ENCODE measurements around the gene KCNAB2.

Gene KCNAB2

GRCh38 chr1:6045561-6045960, at the start of gene KCNAB2:
Gene KCNAB2 (plus strand): TSS chr1:6045888. CDS start chr1:6051537, 5,649 bp downstream.
- DNase-seq = no peak

GRCh38 chr1:5996641-5997270, 48.9 kb upstream of the KCNAB2 start:
- DNase-seq = no peak

- DNase-seq = no peak
Observed at GRCh38 chr1:5997316-5997715, 48.4 kb upstream of the KCNAB2 start.

GRCh38 chr1:5998051-5998905, 47.4 kb upstream of the KCNAB2 start:
- no peak for DNase-seq

DNA sequence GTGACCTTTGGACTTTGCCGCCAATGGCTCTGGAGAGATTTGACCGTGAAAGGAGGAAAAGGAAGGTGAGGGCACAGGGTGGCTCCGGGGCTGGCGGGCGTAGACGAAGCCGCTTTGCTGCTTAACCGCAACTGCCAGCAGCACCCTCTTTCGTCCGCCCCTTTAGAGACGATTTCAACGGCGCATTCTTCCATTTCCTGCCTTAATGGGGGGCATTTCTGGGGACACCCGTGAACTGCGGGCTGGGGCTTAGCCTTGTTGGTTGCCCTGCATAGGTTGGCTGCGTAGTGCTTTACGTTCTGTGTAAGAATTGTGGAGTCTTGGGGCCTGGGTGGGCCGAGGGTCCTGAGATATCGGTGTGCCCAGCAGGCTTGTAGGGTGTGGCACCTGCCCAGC, 46.8 kb upstream of the KCNAB2 start:
- DNase-seq = no peak

GRCh38 chr1:5999711-6000443, 45.8 kb upstream of the KCNAB2 start:
- no peak for DNase-seq

- no peak for DNase-seq
Observed at GRCh38 chr1:6000444-6001288, 45.0 kb upstream of the KCNAB2 start.

DNA sequence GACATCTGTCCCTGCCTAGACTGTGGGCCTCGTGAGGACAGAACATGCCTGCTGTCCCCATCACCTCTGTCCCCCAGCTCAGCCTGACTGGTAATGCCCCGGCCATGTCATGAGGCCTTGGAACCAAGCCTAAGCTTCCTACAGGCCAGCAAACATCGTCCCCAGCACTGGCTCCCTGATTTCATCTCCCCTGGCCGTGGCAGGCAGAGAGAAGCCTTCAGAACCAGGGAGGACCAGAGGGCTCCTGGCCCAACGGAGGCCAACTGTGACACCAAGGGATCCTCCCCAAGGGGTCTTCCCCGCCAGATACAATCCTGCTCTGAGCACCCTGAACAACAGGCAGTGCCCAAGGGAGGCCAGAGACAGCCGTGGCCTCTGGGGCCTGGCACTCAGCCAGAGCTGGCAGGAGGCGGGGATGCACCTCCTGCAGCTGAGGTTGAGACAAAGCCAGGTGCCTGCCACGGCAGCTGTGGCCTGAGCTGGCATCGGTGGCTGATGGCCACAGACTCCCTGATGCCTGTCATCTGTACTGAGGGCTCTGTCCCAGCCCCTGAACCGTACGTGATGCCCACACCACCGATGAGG, 43.6 kb upstream of the KCNAB2 start:
- DNase-seq = no peak

DNA sequence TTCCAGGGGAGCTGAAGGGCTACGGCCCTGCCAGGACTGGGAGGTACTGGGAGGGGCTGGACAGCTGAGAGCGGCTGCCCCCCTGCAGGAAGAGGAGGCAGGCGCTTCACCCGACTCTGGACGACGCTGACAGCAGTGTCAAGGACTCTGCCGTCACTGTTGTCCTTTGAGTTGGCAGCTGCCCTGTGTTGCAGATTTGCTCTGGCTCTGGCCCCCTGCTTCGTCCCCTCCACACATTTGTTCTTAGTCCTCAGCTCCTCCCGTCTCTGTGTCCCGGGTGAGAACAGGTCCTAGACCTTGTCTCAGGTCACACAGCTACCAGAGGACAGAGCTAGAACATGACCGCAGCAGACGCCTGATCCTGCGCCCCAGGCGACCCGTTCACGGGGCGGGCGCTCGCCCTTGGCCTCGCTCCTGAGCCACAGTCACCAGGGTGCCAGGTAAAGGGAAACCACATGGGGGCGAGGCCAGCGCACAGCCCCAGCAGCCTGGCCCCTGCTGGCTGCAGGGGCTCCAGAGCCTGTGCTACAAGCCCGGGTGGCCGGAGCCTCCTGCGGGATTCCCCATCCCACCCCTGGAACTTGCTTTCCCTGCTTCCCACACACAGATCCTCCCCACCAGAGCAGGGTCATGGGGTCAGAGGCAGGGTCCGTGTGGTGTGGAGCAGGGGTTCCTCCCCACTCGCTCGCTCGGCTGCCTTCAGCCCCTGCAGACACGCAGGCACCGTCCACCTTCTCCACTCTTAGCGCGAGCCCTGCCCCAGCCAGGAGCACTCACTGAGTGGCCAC, 42.8 kb upstream of the KCNAB2 start:
- no peak for DNase-seq

DNA sequence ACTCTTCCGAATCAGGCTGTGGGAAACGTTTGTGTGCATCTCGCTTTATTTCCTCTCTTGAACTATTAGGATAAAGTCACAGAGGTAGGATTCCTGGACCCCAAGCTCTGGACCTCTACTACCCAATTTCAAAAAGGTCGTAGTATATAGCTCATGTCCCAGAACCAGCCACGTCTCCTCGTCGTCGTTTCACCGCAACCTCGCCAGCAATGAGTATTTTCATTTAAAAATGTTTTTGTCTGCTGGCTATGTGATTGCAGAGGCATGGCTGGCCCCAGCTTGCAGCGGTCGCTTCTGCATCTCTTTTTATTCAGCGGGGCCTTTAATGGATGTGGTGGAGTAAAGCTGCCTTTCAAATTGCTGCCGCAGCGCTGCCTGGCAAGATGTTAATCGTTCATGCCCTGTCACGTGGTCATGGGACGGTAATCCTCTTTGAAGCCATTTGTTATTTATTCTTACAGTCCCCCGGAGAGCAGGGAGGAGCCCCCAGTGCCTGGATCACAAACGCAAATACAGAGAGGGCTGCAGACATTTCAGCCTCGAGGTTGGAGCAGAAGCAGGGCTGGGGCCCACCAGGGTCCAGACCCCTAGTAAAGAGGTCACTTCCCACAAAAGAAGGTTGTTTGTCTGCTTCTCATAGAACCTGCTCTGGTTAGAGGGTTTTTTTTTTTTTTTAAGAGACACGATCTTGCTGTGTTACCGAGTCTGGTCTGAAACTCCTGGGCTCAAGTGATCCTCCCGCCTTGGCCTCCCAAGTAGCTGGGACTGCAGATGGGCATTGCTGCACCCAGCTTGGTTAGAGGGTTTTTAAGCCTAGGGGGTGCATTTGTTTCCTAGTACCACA, 41.9 kb upstream of the KCNAB2 start:
- DNase-seq = no peak

- no peak for DNase-seq
Observed at GRCh38 chr1:6004412-6005123, 41.1 kb upstream of the KCNAB2 start.

DNA sequence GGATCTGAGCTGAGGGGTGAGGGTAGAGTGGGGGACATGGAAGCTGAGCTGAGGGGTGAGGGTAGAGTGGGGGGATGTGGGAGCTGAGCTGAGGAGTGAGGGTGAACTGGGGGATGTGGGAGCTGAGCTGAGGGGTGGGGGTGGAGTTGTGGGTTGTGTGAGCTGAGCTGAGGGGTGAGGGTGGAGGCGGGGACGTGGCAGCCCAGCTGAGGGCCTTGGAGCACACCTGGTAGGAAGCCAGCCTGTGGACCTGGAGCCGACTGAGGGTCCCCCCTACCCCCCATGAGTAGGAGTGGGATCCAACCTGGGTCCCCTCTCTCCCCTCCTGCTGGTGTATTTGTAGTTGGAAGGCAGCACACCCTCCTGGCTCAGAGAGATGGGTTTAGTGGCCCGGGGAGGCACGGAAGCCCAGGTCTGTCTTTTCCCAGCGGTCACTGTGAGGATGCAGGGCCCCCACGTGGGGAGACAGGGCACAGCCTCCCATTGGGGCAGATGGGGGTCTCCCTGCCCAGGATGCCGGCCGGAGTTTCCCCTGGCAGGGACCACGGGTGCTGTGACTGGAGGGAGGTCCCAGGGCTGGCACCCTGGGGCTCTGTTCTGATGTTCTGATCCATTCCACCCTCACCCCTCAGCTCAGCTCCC, 40.3 kb upstream of the KCNAB2 start:
- no peak for DNase-seq

DNA sequence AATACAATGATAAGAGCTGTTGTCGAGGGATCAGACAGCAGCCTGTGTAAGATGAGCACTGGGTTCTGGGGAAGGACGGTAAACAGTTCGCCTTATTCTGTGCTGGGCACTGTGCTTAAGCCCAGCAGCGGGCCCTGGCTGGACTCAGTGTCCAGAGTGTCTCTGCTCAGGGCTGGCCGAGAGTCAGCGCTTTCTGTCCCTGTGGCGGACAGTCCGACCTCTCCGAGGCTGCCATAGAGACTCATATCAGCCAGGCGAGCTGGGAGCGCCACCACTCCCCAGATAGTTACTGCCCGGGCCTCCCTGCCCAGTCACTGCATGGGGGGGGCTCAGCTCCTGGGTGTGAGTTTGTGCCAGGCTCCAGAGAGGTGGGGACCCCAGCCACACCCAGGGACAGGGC, 38.8 kb upstream of the KCNAB2 start:
- DNase-seq = no peak

DNA sequence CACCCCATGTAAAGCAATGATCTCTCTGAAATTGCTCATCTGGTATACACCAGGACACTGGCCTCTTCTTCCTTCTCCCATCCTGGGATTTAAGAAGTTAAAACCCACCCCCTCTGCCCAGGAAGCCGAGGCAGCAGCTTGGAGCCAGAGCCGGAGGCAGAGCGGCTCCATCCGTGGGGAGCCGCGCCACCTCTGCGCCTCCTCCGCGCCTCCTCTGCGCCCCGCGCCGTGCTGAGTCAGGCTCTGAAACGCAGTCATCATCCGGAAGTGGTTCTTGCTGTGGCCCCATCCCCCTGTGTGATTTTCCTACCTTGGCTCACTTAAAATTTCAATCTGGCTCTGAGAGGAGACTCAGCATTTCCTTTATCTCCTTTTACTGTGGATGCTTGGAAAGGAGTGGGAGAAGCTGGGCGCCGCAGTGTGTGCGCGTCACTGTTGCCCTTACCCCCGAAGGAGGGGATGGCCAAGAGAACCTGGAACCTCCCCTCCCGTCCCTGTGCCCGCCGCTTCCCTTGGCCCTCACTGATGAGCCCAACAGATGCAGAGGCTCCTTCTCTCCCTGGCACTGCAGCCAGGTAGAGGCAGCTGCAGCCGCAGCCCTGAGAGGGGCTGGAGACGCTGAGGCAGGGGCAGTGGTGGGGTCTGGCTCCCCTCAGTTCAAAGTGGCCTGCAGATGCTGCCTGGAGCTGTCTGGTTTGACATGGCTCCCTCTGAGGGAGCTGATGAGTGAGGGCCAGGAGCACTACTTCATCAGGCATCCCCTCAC, 38.2 kb upstream of the KCNAB2 start:
- DNase-seq = no peak

GRCh38 chr1:6008084-6008415, 37.6 kb upstream of the KCNAB2 start:
- DNase-seq = no peak

DNA sequence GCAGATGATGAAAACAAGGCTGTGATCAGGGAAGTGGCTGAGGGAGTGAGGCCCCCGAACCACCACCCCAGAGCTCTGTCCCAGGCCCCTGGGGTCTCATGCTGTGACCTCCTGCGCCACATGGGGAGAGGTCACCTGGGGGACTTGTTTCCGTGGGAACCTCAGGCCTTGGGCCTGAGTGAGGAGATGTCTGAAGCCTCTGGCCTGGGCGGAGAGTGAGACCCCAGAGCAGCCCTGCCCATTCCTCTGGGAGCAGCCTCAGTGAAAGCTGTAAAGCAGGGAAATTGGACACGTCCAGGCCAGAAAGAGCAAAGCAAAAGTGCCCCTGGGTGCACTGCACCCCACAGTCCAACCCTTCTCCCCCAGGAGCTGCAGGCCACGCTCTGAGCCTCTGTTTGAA, 37.0 kb upstream of the KCNAB2 start:
- DNase-seq = no peak

- DNase-seq = no peak
Observed at GRCh38 chr1:6009120-6010040, 36.3 kb upstream of the KCNAB2 start.

DNA sequence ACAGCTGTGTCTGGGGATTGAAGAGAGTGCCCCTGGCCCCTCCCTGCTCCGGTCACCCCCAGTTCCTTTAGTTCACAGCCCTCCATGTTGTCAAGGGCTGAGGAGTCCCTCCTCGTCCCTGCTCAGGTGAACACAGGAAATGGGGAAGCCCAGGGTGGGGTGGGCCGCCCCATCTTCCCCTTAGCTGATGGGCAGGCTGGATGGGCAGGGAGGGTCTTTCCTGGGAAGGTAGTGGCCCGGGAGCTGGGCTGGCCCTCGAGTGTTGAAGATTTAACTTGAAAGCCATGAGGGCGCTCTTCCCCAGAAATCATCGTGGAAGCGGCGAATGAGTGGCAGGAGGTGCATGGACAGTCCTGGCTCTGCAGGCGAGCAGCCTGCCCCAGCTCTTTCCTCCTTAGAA, 35.1 kb upstream of the KCNAB2 start:
- no peak for DNase-seq
